HG03039 (cell line): ENCODE measurements around the gene LRP1.
"Not testable (repeated sequence)": the region's sequence is repeated elsewhere in the genome, so short reads cannot be mapped to it uniquely, and the experiment has no call there.

ENCODE experiments used
- ATAC-seq: cut with Tn5 transposase; IDR thresholded peaks from one replicate; pipeline ENCODE4 v1.9.1; 2021; ENCODE audit warnings: mild to moderate bottlenecking, moderate library complexity; ENCODE audit not compliant: unreplicated experiment

The LRP1 gene

GRCh38 chr12:57110104-57111030 is 17.9 kb upstream of the LRP1 start:
- ATAC-seq, result no peak

DNA sequence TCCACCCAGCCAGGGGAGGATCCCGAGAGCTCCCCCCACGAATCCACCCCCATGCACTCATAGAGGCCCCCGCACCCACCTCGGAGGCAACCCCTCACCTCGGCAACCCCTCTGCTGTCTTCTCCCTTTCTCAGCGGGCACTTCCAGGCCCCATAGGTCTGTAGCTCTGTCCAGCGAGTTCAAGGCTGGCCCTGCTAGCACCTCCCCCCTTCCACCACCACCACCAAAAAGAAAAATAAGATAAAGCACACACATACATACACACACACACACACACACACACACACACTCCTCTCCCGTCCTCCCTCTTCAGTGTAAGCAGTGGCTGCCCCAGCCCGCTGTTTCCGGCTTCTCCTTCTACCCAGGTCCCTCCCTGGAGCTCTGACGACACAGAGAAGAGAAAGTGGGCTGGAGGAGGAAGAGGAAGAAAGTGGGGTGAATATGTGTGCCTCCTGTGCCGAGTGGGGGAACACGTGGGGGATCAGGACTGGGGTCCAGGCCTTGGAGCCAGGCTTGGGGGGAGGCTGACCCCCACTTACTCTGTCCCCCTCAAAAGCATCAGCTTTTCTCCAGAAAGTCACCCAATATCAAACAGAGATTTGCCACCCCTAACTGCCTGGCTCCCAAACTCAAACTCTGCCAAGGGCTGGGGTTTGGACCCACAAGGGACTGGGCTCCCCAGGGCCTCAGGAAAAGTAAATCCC is 17.1 kb upstream of the LRP1 start, which contains the start of gene STAT6:
STAT6 (minus strand) TSS at position 332 of the 704 bp plus-strand sequence. CDS start 3,084 bp downstream, outside the sequence.
- peak; percentile 41 for ATAC-seq

DNA sequence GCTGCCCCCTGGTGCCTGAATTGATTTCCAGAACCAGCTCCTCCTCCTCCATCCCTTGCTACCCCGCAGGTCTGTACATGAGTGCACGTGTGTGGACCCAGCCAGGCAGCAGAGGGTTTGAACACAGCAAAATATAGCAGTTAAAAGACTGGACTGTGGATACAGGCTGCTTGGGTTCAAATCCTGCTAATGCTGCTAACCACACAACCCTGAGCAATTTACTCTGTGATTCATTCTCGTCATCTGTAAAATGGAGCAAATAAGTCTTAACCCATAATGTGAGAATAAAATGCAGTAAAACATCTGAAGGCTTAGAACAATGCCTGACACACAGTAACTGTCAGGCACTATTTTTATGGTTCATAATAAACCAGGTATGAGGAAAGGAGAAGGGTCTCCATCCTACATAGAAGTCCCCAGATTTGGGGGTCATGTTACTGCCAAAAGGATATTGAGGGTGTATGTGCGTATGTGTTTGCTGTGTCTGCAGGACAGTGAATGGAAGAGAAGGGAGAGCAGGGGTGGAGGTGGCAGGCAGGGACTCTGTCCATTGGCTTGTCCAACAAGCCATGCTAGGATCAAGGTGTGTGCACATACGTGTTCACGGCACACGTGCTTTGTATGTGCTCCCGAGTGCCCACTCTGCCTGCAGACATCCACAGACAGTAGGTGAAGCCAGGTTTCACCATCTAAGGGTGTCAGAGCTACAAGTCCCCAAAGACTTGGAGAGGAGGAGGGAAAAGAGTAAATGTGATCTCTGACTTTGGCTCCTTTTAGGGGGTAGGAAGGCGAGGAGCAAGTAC is 15.6 kb upstream of the LRP1 start:
- ATAC-seq, result peak; percentile 46

DNA sequence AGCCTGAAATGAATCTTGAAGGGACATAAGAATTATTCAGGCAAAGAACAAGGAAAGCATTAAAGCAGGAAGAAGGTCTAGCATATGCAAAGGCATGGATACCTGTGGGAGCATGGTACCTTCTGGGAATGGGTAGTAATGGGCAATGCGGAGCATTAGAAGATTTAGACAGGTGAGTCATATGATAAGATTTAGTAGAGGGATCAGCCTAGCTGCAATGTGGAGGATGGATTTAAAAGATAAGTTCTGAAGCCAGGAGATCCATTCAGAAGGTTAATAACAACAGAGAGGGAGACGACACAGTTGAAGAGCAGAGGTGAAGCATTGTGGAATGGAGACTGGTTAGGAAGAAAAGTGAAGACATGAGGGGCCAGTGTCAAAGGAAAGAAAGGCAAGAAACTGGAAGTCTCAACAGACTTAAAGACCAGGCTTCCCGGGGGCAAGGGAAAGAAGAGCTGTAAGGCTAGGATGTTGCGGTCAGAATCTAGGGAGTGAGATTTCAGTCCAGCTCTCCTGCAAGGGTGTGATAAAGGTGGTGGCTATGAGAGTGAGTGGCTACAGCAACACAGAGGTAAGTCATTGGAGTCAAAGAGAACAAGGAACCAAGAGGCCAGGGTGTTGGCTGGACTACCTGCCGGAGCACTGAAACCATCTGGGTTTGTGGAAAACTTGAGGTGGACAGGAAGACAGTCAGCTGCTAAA is 11.6 kb upstream of the LRP1 start:
- ATAC-seq, result no peak

DNA sequence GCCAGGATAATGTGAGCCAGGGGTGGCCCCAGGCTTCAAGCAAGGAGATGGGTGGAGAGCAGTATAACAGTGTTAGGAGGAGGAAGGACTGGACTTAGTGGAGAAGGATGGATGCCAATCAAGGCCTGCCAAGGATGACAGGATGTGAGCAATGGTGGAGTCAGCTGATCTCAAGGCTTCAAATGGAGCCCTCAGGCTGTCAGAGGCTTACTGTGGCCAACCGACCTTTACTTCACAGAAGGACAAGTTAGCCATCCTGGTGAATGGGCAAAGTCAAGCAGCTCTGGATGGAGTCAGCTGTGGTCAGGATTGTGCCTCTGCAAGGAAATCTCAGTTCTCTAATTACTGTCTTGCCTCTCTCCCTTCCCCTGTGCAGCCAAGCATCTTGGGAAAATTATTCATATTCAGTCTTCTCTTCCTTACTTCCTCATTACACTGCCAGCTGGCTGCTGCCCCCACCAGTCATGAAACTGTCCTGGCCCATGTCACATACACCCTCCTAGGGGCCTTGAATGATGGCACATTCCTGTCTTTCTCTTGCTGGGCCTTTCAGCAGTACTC is 9.5 kb upstream of the LRP1 start:
- no peak for ATAC-seq

- ATAC-seq, result no peak
Observed at GRCh38 chr12:57119294-57120085, 8.8 kb upstream of the LRP1 start.

- not testable (repeated sequence) for ATAC-seq
Observed at GRCh38 chr12:57120718-57121117, 7.6 kb upstream of the LRP1 start.

- no peak for ATAC-seq
Observed at GRCh38 chr12:57123813-57124212, 4.5 kb upstream of the LRP1 start.

DNA sequence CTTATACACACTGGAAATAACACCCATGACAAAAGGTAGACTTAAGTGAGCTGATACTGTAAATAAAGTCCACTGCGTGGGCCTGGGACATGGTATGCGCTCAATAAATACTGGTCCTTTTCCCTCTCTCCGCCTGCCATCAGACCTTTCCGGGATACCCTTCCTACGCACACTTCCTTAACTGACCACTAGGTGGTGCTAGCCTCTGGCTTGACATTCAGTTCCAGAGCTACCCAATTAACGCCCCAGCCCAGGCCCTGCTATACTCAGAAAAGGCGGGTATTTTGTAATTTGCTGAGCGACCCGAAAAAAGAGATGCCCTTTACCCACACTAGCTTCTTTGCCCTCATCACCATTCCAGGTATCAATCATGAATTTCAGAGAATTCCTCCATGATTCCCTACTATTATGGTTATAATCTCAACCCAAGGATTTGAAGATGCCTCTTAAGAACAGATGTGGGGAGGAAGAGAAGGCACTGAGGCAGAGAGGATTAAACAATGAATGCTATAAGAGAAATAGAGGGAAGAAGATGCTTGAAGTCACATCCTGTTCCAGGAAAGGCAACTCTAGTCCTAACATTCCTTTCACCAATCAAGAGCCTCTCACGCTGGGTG is 3.9 kb upstream of the LRP1 start:
- ATAC-seq, result no peak

- ATAC-seq, result no peak
Observed at GRCh38 chr12:57126061-57126460, 2.2 kb upstream of the LRP1 start.

- no peak for ATAC-seq
Observed at GRCh38 chr12:57126561-57126960, 1.7 kb upstream of the LRP1 start.

GRCh38 chr12:57127101-57127725 is 1.1 kb upstream of the LRP1 start:
- ATAC-seq, result no peak

GRCh38 chr12:57128519-57129247 is 400 bp downstream of the LRP1 start:
- no peak for ATAC-seq

GRCh38 chr12:57129321-57129842 is 1.1 kb downstream of the LRP1 start:
- no peak for ATAC-seq

- ATAC-seq, result no peak
Observed at GRCh38 chr12:57129889-57130288, 1.6 kb downstream of the LRP1 start.

- ATAC-seq, result no peak
Observed at GRCh38 chr12:57130941-57131340, 2.7 kb downstream of the LRP1 start.

GRCh38 chr12:57131896-57132744 is 3.8 kb downstream of the LRP1 start:
- ATAC-seq, result no peak
